GM12872 (cell line): ENCODE measurements around the gene SPIRE1.

Experiments used
- TF ChIP-seq, protein P1 (sequence below): IDR thresholded peaks from 3 replicates; pipeline ENCODE4 v1.5.1; 2011; ENCODE audit warnings: low read depth, mild to moderate bottlenecking, low read length, moderate library complexity; ENCODE audit not compliant: insufficient read depth

SPIRE1 gene

GRCh38 chr18:12574494-12575185 lies 83.3 kb downstream of the SPIRE1 start:
- TF ChIP-seq, protein P1, sequence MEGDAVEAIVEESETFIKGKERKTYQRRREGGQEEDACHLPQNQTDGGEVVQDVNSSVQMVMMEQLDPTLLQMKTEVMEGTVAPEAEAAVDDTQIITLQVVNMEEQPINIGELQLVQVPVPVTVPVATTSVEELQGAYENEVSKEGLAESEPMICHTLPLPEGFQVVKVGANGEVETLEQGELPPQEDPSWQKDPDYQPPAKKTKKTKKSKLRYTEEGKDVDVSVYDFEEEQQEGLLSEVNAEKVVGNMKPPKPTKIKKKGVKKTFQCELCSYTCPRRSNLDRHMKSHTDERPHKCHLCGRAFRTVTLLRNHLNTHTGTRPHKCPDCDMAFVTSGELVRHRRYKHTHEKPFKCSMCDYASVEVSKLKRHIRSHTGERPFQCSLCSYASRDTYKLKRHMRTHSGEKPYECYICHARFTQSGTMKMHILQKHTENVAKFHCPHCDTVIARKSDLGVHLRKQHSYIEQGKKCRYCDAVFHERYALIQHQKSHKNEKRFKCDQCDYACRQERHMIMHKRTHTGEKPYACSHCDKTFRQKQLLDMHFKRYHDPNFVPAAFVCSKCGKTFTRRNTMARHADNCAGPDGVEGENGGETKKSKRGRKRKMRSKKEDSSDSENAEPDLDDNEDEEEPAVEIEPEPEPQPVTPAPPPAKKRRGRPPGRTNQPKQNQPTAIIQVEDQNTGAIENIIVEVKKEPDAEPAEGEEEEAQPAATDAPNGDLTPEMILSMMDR, result no peak

DNA sequence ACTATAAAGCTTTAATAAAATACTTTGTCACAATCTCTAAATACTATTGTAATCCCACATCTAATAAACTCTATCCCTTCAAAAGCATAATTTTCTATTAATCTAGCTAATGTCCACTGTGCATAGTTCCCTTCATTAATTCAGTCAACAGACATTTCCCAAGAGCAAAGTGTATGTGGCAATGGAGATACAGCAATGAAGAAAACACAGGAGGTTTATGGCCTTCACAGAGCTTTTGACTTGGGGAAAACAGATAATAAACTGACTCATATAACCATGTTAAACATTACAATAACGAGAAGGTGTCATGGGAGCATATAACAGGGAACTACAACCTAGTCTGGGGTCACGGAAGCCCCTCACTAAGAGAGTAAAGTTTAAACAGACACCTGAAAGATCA lies 86.3 kb downstream of the SPIRE1 start:
- TF ChIP-seq, protein P1, result no peak

DNA sequence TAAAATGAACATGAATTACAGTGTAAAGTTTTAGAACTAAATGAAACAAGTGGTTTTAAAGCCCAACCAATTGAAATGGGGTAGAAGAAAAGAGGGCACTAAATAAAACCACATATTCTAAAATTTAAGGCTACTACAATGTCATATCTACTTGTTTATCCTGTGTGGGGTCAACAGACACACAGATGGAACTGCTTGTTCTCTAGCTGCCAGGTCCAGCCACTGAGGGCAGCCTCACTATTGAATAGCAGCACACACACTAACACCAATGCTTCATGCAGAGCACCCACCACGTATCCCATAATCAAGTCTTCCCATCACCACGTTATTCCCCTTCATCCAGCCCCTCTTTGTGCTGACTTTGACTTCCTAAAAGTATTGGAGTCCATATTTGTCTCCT lies 88.1 kb downstream of the SPIRE1 start:
- TF ChIP-seq, protein P1, result no peak

DNA sequence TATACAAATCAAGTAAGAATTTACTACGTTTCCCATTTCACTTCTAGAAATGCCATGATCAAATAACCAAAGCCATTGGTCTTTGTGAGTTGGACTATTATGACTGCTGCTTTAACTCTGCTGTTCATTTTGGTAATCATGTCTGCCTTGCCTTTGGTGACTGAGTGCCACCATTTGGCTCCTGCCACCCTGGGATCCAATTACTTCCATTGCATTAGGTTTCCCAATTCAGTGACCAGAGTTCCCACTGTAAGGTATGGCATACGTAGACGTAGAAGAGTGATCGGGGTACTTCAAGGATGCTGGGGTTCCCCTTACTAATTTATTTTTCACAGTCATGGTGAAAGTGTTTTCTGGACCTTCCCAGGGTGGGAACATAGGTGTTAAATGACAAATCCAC lies 90.1 kb downstream of the SPIRE1 start:
- TF ChIP-seq, protein P1, result no peak

GRCh38 chr18:12564861-12565260 lies 93.0 kb downstream of the SPIRE1 start:
- TF ChIP-seq, protein P1, result no peak

DNA sequence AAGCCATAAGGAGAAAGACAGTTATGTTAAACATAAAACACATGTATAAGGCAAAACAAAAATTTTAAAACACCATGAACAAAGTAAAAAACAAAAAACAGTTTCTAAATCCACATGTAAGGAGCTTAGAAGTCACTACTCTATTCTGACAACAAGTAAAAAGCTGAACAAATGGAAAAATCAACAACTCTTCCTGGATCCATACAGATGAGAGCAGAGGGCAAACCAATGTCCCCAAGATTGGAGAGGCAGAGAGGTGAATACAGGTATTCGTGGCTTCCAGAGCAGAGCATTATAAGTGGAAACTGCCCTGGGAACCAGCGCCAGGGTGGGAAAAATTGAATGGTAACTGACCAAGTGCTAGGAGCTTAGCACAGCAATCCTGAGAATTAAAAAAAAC lies 93.5 kb downstream of the SPIRE1 start:
- TF ChIP-seq, protein P1, result no peak

- TF ChIP-seq, protein P1, result no peak
Measured at GRCh38 chr18:12559319-12559718, 98.6 kb downstream of the SPIRE1 start.
